Loucy (cell line): ENCODE measurements around the gene NUSAP1.

Experiments
- H2AFZ ChIP-seq: fragments of 200-600 bp; sonication (generic); 2 replicates; pipeline ENCODE4 v1.6.0; 2016; ENCODE audit warnings: antibody characterized with exemption, mild to moderate bottlenecking, low read length, moderate library complexity
- H3F3A ChIP-seq: fragments of 200-600 bp; 2 replicates; pipeline ENCODE4 v1.6.0; 2016; ENCODE audit warnings: antibody characterized with exemption, low read depth, mild to moderate bottlenecking
- H3K27me3 ChIP-seq: fragments of 200-600 bp; sonication (generic); 2 replicates; pipeline ENCODE4 v1.6.1; 2014; ENCODE audit warnings: low read length, mild to moderate bottlenecking; ENCODE audit not compliant: insufficient read depth, poor library complexity, severe bottlenecking
- H3K36me3 ChIP-seq: fragments of 200-600 bp; sonication (generic); 2 replicates; pipeline ENCODE4 v1.6.1; 2016; ENCODE audit warnings: low read length; ENCODE audit not compliant: insufficient read depth
- H3K4me1 ChIP-seq: fragments of 200-600 bp; sonication (generic); 2 replicates; pipeline ENCODE4 v1.5.1; 2014; ENCODE audit warnings: low read length, mild to moderate bottlenecking; ENCODE audit not compliant: insufficient read depth, poor library complexity, severe bottlenecking
- H3K4me2 ChIP-seq: fragments of 200-600 bp; sonication (generic); 2 replicates; pipeline ENCODE4 v1.6.0; 2014; ENCODE audit warnings: antibody characterized with exemption, low read length, low read depth, mild to moderate bottlenecking; ENCODE audit not compliant: poor library complexity, severe bottlenecking
- H3K4me3 ChIP-seq: fragments of 200-600 bp; sonication (generic); 2 replicates; pipeline ENCODE4 v1.5.1; 2014; ENCODE audit warnings: low read length, mild to moderate bottlenecking, mixed read lengths; ENCODE audit not compliant: poor library complexity, severe bottlenecking
- H3K79me2 ChIP-seq: fragments of 200-600 bp; sonication (generic); 2 replicates; pipeline ENCODE4 v1.6.1; 2014; ENCODE audit warnings: low read length; ENCODE audit not compliant: insufficient read depth
- H3K9ac ChIP-seq: fragments of 200-600 bp; sonication (generic); 2 replicates; pipeline ENCODE4 v1.6.0; 2014; ENCODE audit warnings: mild to moderate bottlenecking, low read depth, low read length, moderate library complexity; ENCODE audit not compliant: poor library complexity, severe bottlenecking
- H3K9me2 ChIP-seq: fragments of 200-600 bp; sonication (generic); replicated peaks from 2 replicates; pipeline ENCODE4 v1.6.1; 2016; ENCODE audit warnings: low read depth, low read length, mixed read lengths
- H3K9me3 ChIP-seq: fragments of 200-600 bp; sonication (generic); 2 replicates; pipeline ENCODE4 v1.6.1; 2014; ENCODE audit warnings: mild to moderate bottlenecking, antibody characterized with exemption, low read length, low read depth; ENCODE audit not compliant: insufficient read depth
- H4K20me1 ChIP-seq: fragments of 200-600 bp; sonication (generic); 2 replicates; pipeline ENCODE4 v1.6.0; 2014; ENCODE audit warnings: antibody characterized with exemption, low read length, mild to moderate bottlenecking; ENCODE audit not compliant: insufficient read depth, poor library complexity, severe bottlenecking
- CTCF ChIP-seq: fragments of 200-600 bp; sonication (generic); conservative IDR thresholded peaks from 2 replicates; pipeline ENCODE4 v1.5.1; 2014; ENCODE audit warnings: mild to moderate bottlenecking, antibody characterized with exemption, low read length
- EZH2phosphoT487 ChIP-seq: fragments of 200-600 bp; IDR thresholded peaks from 2 replicates; pipeline ENCODE4 v1.6.1; 2018; ENCODE audit warnings: antibody characterized with exemption, mild to moderate bottlenecking, moderate library complexity, borderline replicate concordance

Gene NUSAP1

DNA sequence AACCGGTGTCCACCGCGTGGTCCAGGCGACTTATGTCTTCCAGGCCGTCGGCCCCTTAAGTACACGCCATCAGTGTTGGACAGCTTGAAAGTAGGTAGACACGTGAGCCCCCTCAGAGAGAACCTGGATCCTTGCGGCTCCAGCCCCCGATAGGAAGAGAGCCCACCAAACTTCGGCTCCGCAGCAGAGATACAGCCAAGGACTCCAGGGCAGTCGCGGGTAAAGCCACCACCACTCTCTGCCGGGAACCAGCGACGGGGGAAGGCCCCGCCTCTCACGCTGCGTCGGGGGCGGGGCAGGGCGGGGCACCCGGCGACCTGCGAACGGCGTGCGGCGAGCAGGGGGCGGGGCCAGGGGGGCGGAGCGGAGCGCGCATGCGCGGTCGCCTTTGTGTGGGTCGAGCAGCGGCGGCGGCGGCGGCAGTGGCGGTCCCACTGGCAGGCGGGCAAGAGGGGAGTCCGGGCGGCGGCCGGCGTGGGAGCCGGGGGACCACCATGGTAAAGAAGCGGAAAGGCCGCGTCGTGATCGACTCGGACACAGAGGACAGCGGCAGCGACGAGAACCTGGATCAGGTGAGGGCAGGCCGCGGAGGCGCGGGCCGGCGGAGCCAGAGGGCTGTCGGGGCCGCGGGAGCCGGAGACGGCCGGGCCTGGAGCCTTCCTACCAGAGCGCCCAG, 84.2 kb downstream of the NUSAP1 start, which contains the start of gene RTF1:
TSS of gene RTF1 (plus strand) at position 354 of the 676 bp plus-strand sequence. CDS start at position 375, 21 bp downstream.
- Histone ChIP-seq H3K36me3 (no peaks in the 10 kb centered on the region), H3K9me2 (no peaks in the 10 kb centered on the region)

GRCh38 chr15:41417418-41418195, 84.9 kb downstream of the NUSAP1 start:
- H4K20me1 ChIP-seq = peaks cover 50% of the 10 kb centered on the region
- H3K4me1 ChIP-seq = peaks cover 41% of the 10 kb centered on the region

More for the DNA sequence above, 84.2 kb downstream of the NUSAP1 start, which contains the start of gene RTF1:
- Histone ChIP-seq H3K79me2 (peaks cover 55% of the 10 kb centered on the region), H3K9ac (peak within 1 kb of the TSS; percentile 83), H3K4me2 (peak within 1 kb of the TSS; percentile 98), H3K9me3 (no peaks in the 10 kb centered on the region), H2AFZ (peak within 1 kb of the TSS; percentile 93), H3F3A (no peaks in the 10 kb centered on the region), H3K27me3 (no peaks in the 10 kb centered on the region), H4K20me1 (peaks cover 43% of the 10 kb centered on the region), H3K4me3 (peak within 1 kb of the TSS; percentile 94), H3K4me1 (peaks cover 34% of the 10 kb centered on the region)
- TF ChIP-seq CTCF (no peak), EZH2phosphoT487 (no peak)

More at GRCh38 chr15:41417418-41418195, 84.9 kb downstream of the NUSAP1 start:
- Histone ChIP-seq H3K9me2 (no peaks in the 10 kb centered on the region), H3K4me3 (peak overlapping the region; percentile 94), H3K9ac (peak overlapping the region; percentile 83), H3K4me2 (peak overlapping the region; percentile 98), H2AFZ (peak overlapping the region; percentile 42; the same call in 1 of the 2 replicates), H3K36me3 (no peaks in the 10 kb centered on the region), H3K27me3 (no peaks in the 10 kb centered on the region), H3K79me2 (peaks cover 63% of the 10 kb centered on the region), H3K9me3 (no peaks in the 10 kb centered on the region), H3F3A (no peaks in the 10 kb centered on the region)
- TF ChIP-seq CTCF (no peak), EZH2phosphoT487 (no peak)
